C4-2B (cell line): ENCODE data around the gene GBGT1.

Experiments used
- CTCF ChIP-seq: fragments of 450-650 bp; conservative IDR thresholded peaks from 2 replicates; pipeline ENCODE4 v1.5.1; 2017; ENCODE audit warnings: mild to moderate bottlenecking
- ZFX ChIP-seq: fragments of 450-650 bp; IDR thresholded peaks from 2 replicates; pipeline ENCODE4 v1.6.1; 2017

- no peak for TF ChIP-seq CTCF
- TF ChIP-seq ZFX = no peak
Measured at GRCh38 chr9:133134388-133135145, 29.1 kb downstream of the GBGT1 start.
